ENCODE results near the gene PCNA.

PCNA gene

GRCh38 chr20:5149892-5150225 lies 30.1 kb upstream of the PCNA start:
- TF ChIP-seq, protein P1, sequence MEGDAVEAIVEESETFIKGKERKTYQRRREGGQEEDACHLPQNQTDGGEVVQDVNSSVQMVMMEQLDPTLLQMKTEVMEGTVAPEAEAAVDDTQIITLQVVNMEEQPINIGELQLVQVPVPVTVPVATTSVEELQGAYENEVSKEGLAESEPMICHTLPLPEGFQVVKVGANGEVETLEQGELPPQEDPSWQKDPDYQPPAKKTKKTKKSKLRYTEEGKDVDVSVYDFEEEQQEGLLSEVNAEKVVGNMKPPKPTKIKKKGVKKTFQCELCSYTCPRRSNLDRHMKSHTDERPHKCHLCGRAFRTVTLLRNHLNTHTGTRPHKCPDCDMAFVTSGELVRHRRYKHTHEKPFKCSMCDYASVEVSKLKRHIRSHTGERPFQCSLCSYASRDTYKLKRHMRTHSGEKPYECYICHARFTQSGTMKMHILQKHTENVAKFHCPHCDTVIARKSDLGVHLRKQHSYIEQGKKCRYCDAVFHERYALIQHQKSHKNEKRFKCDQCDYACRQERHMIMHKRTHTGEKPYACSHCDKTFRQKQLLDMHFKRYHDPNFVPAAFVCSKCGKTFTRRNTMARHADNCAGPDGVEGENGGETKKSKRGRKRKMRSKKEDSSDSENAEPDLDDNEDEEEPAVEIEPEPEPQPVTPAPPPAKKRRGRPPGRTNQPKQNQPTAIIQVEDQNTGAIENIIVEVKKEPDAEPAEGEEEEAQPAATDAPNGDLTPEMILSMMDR (IDR thresholded peaks at IDR 0.05; ENCODE audit: low read depth, low read length), result no peak

GRCh38 chr20:5148581-5148980 lies 28.8 kb upstream of the PCNA start:
- DNase-seq (ENCODE audit: extremely low read depth, low read depth), result no peak
- TF ChIP-seq, protein P1 (IDR thresholded peaks at IDR 0.05; ENCODE audit: low read depth, low read length), result no peak

More at GRCh38 chr20:5149892-5150225, 30.1 kb upstream of the PCNA start:
- DNase-seq (ENCODE audit: extremely low read depth, low read depth), result no peak

GRCh38 chr20:5146871-5147592 lies 27.3 kb upstream of the PCNA start:
- TF ChIP-seq, protein P1 (IDR thresholded peaks at IDR 0.05; ENCODE audit: low read depth, low read length), result no peak
- no peak for DNase-seq (ENCODE audit: extremely low read depth, low read depth)

GRCh38 chr20:5146099-5146668 lies 26.4 kb upstream of the PCNA start:
- TF ChIP-seq, protein P1 (IDR thresholded peaks at IDR 0.05; ENCODE audit: low read depth, low read length), result no peak

GRCh38 chr20:5145365-5146098 lies 25.8 kb upstream of the PCNA start:
- no peak for DNase-seq (ENCODE audit: extremely low read depth, low read depth)
- TF ChIP-seq, protein P1 (IDR thresholded peaks at IDR 0.05; ENCODE audit: low read depth, low read length), result no peak

More at GRCh38 chr20:5146099-5146668, 26.4 kb upstream of the PCNA start:
- no peak for DNase-seq (ENCODE audit: extremely low read depth, low read depth)

- TF ChIP-seq, protein P1 (IDR thresholded peaks at IDR 0.05; ENCODE audit: low read depth, low read length), result no peak
Measured at GRCh38 chr20:5143851-5144250, 24.1 kb upstream of the PCNA start.

GRCh38 chr20:5141615-5142014 lies 21.9 kb upstream of the PCNA start:
- DNase-seq (ENCODE audit: extremely low read depth, low read depth), result no peak
- TF ChIP-seq, protein P1 (IDR thresholded peaks at IDR 0.05; ENCODE audit: low read depth, low read length), result no peak

More at GRCh38 chr20:5143851-5144250, 24.1 kb upstream of the PCNA start:
- no peak for DNase-seq (ENCODE audit: extremely low read depth, low read depth)
